H1 (cell line): Measurements from ENCODE around the gene ALPL. TPM values are rescaled to one million over a fixed set of nuclear protein-coding genes. Genes with fewer than 3 reads are reported as not detected.
A peak's percentile ranks its signal among the peaks of the same experiment; 100 is the strongest.

ENCODE experiments used
- CTCF ChIA-PET: fragments of 300-600 bp; sonication (Branson Sonifier 250); formaldehyde crosslinking; loops from one replicate; lab custom pipeline; 2021; ENCODE audit not compliant: partially characterized antibody; lab: Charles Lee
- POLR2A ChIA-PET: fragments of 300-600 bp; sonication (Branson Sonifier 250); formaldehyde crosslinking; loops from one replicate; lab custom pipeline; 2021; ENCODE audit warnings: inconsistent platforms; ENCODE audit not compliant: partially characterized antibody; lab: Charles Lee
- DNase-seq, 2 experiments: peaks; one replicate each; pipeline versions ENCODE4 v3.0.0 to v3.0.0-alpha.2; 2010 to 2022; ENCODE audit warnings: low spot score in 2 of 2, low read depth in 1 of 2, mixed read lengths in 1 of 2
- FAIRE-seq: peaks from 2 replicates; lab custom pipeline; 2011; peaks lifted over from hg19 to GRCh38; lab: Jason Lieb, UNC
- H2AFZ ChIP-seq: 2 replicates; pipeline ENCODE4 v1.8.1; 2012; ENCODE audit warnings: low read length, inconsistent platforms
- H2AK5ac ChIP-seq: 2 replicates; pipeline ENCODE4 v1.6.1; 2013; ENCODE audit warnings: low read depth, low read length
- H2BK120ac ChIP-seq: replicated peaks from 2 replicates; pipeline ENCODE3; 2013; ENCODE audit warnings: low read depth, low read length, inconsistent platforms
- H2BK12ac ChIP-seq: 2 replicates; pipeline ENCODE4 v1.6.1; 2013; ENCODE audit warnings: low read depth, low read length
- H2BK15ac ChIP-seq: 2 replicates; pipeline ENCODE4 v1.6.1; 2013; ENCODE audit warnings: low read length
- H2BK20ac ChIP-seq: 2 replicates; pipeline ENCODE4 v1.6.1; 2013; ENCODE audit warnings: low read length
- H2BK5ac ChIP-seq: 2 replicates; pipeline ENCODE4 v1.6.1; 2013; ENCODE audit warnings: low read depth, low read length
- H3K14ac ChIP-seq: 2 replicates; pipeline ENCODE4 v1.6.1; 2013; ENCODE audit warnings: inconsistent platforms; ENCODE audit not compliant: insufficient read length
- H3K18ac ChIP-seq: 2 replicates; pipeline ENCODE4 v1.6.1; 2013; ENCODE audit warnings: low read length; ENCODE audit errors: extremely low read depth
- H3K23ac ChIP-seq: 2 replicates; pipeline ENCODE4 v1.6.1; 2013; ENCODE audit warnings: inconsistent platforms; ENCODE audit not compliant: insufficient read length
- H3K23me2 ChIP-seq: 2 replicates; pipeline ENCODE4 v1.6.1; 2013; ENCODE audit warnings: low read depth, low read length
- H3K27ac ChIP-seq: 2 replicates; pipeline ENCODE4 v1.6.1; 2011; ENCODE audit warnings: low read depth, low read length, inconsistent platforms
- H3K27me3 ChIP-seq, 4 experiments: replicated peaks in 1 of 4; 1 replicate in 1 of 4; 2 replicates in 3 of 4; pipeline versions ENCODE4 v1.6.1 to v1.8.1; 2011 to 2013; ENCODE audit warnings: low read length in 3 of 4, mild to moderate bottlenecking in 3 of 4, inconsistent platforms in 2 of 4, mixed read lengths in 2 of 4, moderate library complexity in 1 of 4; ENCODE audit not compliant: control insufficient read depth in 3 of 4, insufficient read depth in 3 of 4; ENCODE audit errors: extremely low read depth in 1 of 4
- H3K36me3 ChIP-seq, 4 experiments: 2 replicates each; pipeline versions ENCODE4 v1.6.1 to v1.8.1; 2011 to 2013; ENCODE audit warnings: mild to moderate bottlenecking in 4 of 4, low read length in 3 of 4, moderate library complexity in 2 of 4, control low read depth in 1 of 4, inconsistent platforms in 1 of 4; ENCODE audit not compliant: insufficient read depth in 4 of 4, control insufficient read depth in 2 of 4
- H3K4ac ChIP-seq: replicated peaks from 2 replicates; pipeline ENCODE3; 2013; ENCODE audit warnings: low read length, low read depth, mixed read lengths, inconsistent platforms; ENCODE audit not compliant: insufficient read length
- H3K4me1 ChIP-seq, 4 experiments: replicated peaks in 1 of 4; 1 replicate in 1 of 4; 2 replicates in 3 of 4; pipeline versions ENCODE4 v1.6.1 to v1.8.1; 2011 to 2013; ENCODE audit warnings: low read length in 3 of 4, inconsistent platforms in 2 of 4, mixed read lengths in 1 of 4; ENCODE audit not compliant: insufficient read depth in 4 of 4, control insufficient read depth in 3 of 4
- H3K4me2 ChIP-seq, 2 experiments: 2 replicates each; pipeline versions ENCODE4 v1.6.1 to v1.8.1; 2011 to 2013; ENCODE audit warnings: low read depth in 2 of 2, low read length in 2 of 2, control low read depth in 1 of 2, inconsistent platforms in 1 of 2, mild to moderate bottlenecking in 1 of 2; ENCODE audit not compliant: insufficient read depth in 1 of 2
- H3K4me3 ChIP-seq, 4 experiments: fragments of 200-600, 300-600 bp in 1 of 4; sonication (generic), shearing (Covaris generic), sonication (Bioruptor Twin) in 1 of 4; 2 replicates each; pipeline versions ENCODE4 v1.5.1 to v1.8.1; 2011 to 2016; ENCODE audit warnings: low read length in 4 of 4, low read depth in 3 of 4, control low read depth in 2 of 4, inconsistent platforms in 2 of 4, mild to moderate bottlenecking in 2 of 4, mixed read lengths in 1 of 4, moderate library complexity in 1 of 4; ENCODE audit not compliant: insufficient read depth in 2 of 4; ENCODE audit errors: extremely low read depth in 1 of 4
- H3K56ac ChIP-seq: replicated peaks from 2 replicates; pipeline ENCODE3; 2013; ENCODE audit warnings: low read depth, mild to moderate bottlenecking, mixed read lengths, low read length, inconsistent platforms; ENCODE audit not compliant: insufficient read length
- H3K79me1 ChIP-seq: 2 replicates; pipeline ENCODE4 v1.6.1; 2013; ENCODE audit warnings: low read depth, low read length, control low read depth
- H3K79me2 ChIP-seq, 2 experiments: 2 replicates each; pipeline versions ENCODE4 v1.6.1 to v1.8.1; 2012 to 2013; ENCODE audit warnings: low read length in 2 of 2, mild to moderate bottlenecking in 2 of 2, inconsistent platforms in 1 of 2; ENCODE audit not compliant: insufficient read depth in 2 of 2, control insufficient read depth in 1 of 2
- H3K9ac ChIP-seq, 4 experiments: replicated peaks in 1 of 4; 1 replicate in 1 of 4; 2 replicates in 3 of 4; pipeline versions ENCODE4 v1.6.1 to v1.8.1; 2011 to 2013; ENCODE audit warnings: low read depth in 3 of 4, low read length in 3 of 4, control low read depth in 2 of 4, mild to moderate bottlenecking in 2 of 4, moderate library complexity in 2 of 4, inconsistent platforms in 1 of 4; ENCODE audit errors: extremely low read depth in 1 of 4
- H3K9me3 ChIP-seq, 2 experiments: 2 replicates each; pipeline versions ENCODE4 v1.6.1 to v1.8.1; 2012 to 2013; ENCODE audit warnings: mild to moderate bottlenecking in 2 of 2, moderate library complexity in 2 of 2, control low read depth in 1 of 2, inconsistent platforms in 1 of 2, low read depth in 1 of 2, low read length in 1 of 2, mixed read lengths in 1 of 2; ENCODE audit not compliant: insufficient read depth in 2 of 2
- H4K20me1 ChIP-seq, 2 experiments: replicated peaks in 1 of 2; 2 replicates each; pipeline versions ENCODE3 to v1.8.1; 2011 to 2013; ENCODE audit warnings: inconsistent platforms in 2 of 2, low read length in 2 of 2, mild to moderate bottlenecking in 1 of 2; ENCODE audit not compliant: insufficient read depth in 2 of 2, control insufficient read depth in 1 of 2
- H4K5ac ChIP-seq: 2 replicates; pipeline ENCODE4 v1.6.1; 2013; ENCODE audit warnings: low read length, low read depth, mixed read lengths, inconsistent platforms; ENCODE audit not compliant: insufficient read length
- H4K8ac ChIP-seq: 2 replicates; pipeline ENCODE4 v1.8.0; 2013; ENCODE audit warnings: mild to moderate bottlenecking, moderate library complexity, low read length, inconsistent platforms; ENCODE audit not compliant: insufficient read depth; ENCODE audit errors: extremely low read depth
- H4K91ac ChIP-seq: replicated peaks from 2 replicates; pipeline ENCODE3; 2013; ENCODE audit warnings: low read length, mixed read lengths, inconsistent platforms; ENCODE audit not compliant: insufficient read length
- EZH2 ChIP-seq: fragments of 200-600 bp; sonication (generic); IDR thresholded peaks from 2 replicates; pipeline ENCODE4 v1.7.1; 2012; ENCODE audit warnings: low read depth, mild to moderate bottlenecking, moderate library complexity, low read length, inconsistent platforms; ENCODE audit not compliant: severe bottlenecking
- JUN ChIP-seq: IDR thresholded peaks from 2 replicates; pipeline ENCODE4 v1.6.1; 2011; ENCODE audit warnings: low read depth, mild to moderate bottlenecking, improper control_type of control experiment, low read length
- JUND ChIP-seq: IDR thresholded peaks from 2 replicates; pipeline ENCODE4 v1.6.1; 2011; ENCODE audit warnings: mild to moderate bottlenecking, improper control_type of control experiment, low read length
- PHF8 ChIP-seq: fragments of 200-600 bp; sonication (generic); conservative IDR thresholded peaks from 2 replicates; pipeline ENCODE4 v1.7.1; 2012; ENCODE audit warnings: low read depth, mild to moderate bottlenecking, inconsistent platforms, low read length, moderate library complexity
- RFX5 ChIP-seq: IDR thresholded peaks from 2 replicates; pipeline ENCODE4 v1.6.1; 2011; ENCODE audit warnings: low read depth, low read length, improper control_type of control experiment, borderline replicate concordance
- SIRT6 ChIP-seq: IDR thresholded peaks from one replicate; pipeline ENCODE4 v1.7.1; 2012; ENCODE audit warnings: low read length, inconsistent platforms
- SIX5 ChIP-seq: IDR thresholded peaks from 2 replicates; pipeline ENCODE4 v1.6.1; 2011; ENCODE audit warnings: mild to moderate bottlenecking, low read depth, low read length
- TAF1 ChIP-seq: IDR thresholded peaks from 2 replicates; pipeline ENCODE4 v1.6.1; 2011; ENCODE audit warnings: mild to moderate bottlenecking, low read depth, low read length
- YY1 ChIP-seq: IDR thresholded peaks from 2 replicates; pipeline ENCODE4 v1.6.1; 2011; ENCODE audit warnings: low read depth, mild to moderate bottlenecking, low read length
- WGBS, 2 experiments: shearing (Covaris generic) in 1 of 2; methylation state at CpG; one replicate each; pipeline versions ENCODE4 v1.1.6 to v1.1.7; 2013 to 2015; ENCODE audit warnings: low lambda C conversion rate in 2 of 2, mixed read lengths in 2 of 2, inconsistent platforms in 1 of 2, low coverage in 1 of 2, missing lambda C conversion rate in 1 of 2; ENCODE audit not compliant: insufficient replicate concordance in 2 of 2, insufficient coverage in 1 of 2, insufficient read length in 1 of 2; ENCODE audit errors: extremely low coverage in 1 of 2, missing lambda C conversion rate in 1 of 2; 5-methylcytosine and 5-hydroxymethylcytosine counted together
- polyA plus RNA-seq, 7 experiments: library from polyadenylated mRNA; depleted of rRNA in 3 of 7; stranded (reverse) in 5 of 7; unstranded in 2 of 7; fragments of >200 nt in 5 of 7; fragments of 200-250 nt in 2 of 7; gene quantifications; 1 replicate in 5 of 7; 2 replicates in 1 of 7; 4 replicates in 1 of 7; pipeline versions ENCODE4 v1.2.1 to v1.2.3, GENCODE V29; 2011 to 2013; ENCODE audit warnings: missing spikeins in 2 of 7, mixed read lengths in 2 of 7
- total RNA-seq: library from RNA; stranded (reverse); fragmentation: NEBNext Ultra II Directional; extraction: Animal tissue kit (Norgen Biotek cat#: 25700); gene quantifications from 2 replicates; pipeline ENCODE4 v1.2.1, GENCODE V29; 2021
- TF ChIP-seq, protein P1 (sequence below): IDR thresholded peaks from 2 replicates; pipeline ENCODE4 v1.6.1; 2012; ENCODE audit warnings: inconsistent platforms
- TF ChIP-seq, protein P2 (sequence below): IDR thresholded peaks from 2 replicates; pipeline ENCODE4 v1.6.1; 2012; ENCODE audit warnings: inconsistent platforms

Gene ALPL
- total and polyA plus RNA-seq, 2 of the 8 experiments (the other 6 are each of a cell fraction or from before 2014, with no cell fraction given): 175 to 362 TPM

DNA sequence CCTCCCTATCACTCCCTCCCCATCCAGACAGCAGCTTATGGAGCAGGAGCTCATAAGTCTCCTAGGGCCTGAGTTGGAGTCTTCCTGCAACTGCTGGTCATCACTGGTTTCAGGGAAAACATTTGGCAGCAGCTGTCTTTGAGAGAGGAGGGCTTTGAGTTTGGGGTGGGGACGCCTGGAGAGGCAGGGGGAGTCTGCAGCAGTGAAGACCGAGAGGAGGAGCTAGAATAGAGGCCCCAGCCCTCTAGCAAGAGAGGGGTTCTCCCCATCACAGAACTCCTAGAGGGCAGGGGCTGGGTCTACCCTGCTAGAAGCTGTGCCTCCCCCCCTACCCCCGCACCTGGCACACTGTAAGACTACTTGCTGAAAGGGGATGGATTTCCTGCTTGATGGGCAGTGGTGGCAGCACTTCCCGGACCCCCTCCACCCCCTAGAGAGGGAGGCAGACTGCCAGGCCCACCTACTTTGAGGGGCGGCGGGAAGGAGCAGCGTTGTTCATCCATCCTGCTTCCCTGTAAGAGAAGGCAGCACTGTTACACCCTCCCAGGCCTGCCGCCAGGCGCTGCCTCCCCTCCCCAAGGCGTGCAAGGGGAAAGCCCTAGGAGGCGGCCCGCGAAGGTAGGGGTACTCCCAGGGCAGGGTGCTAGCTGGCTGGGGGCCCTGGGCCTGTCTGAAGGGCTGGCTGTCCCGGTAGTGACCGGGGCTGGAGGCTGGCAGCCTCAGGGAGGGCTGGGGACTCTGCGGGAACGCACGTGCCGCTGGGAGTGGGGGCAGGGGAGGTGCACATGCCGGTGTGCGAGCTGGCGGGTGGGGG, 109.5 kb downstream of the ALPL start:
- peak overlapping the region; percentile 9 to 50; a peak in 2 of 4 replicates for H3K4me2 ChIP-seq
- H2BK20ac ChIP-seq: no peak overlapping the region
- no peak for FAIRE-seq
- H3K23me2 ChIP-seq: peaks cover 3% of the 10 kb centered on the region
- no peak overlapping the region for H4K5ac ChIP-seq
- H4K8ac ChIP-seq: peak overlapping the region; percentile 45; the same call in 1 of the 2 replicates
- peak overlapping the region; percentile 66; the same call in 1 of the 2 replicates for H2BK5ac ChIP-seq
- no peak overlapping the region for H3K4ac ChIP-seq
- H4K20me1 ChIP-seq: peaks cover 3 to 13% of the 10 kb centered on the region in 2 experiments
- H3K79me1 ChIP-seq: no peaks in the 10 kb centered on the region
- no peaks in the 10 kb centered on the region for H3K79me2 ChIP-seq
- H3K4me3 ChIP-seq: peak overlapping the region in 1 of 4 experiments; percentile 40; a peak in 2 of 8 replicates
- no peak overlapping the region for H3K14ac ChIP-seq
- DNase-seq: peak in 1 of 2 experiments; percentile 72
- no peak overlapping the region for H3K56ac ChIP-seq
- H3K36me3 ChIP-seq: no peaks in the 10 kb centered on the region
- peak overlapping the region; percentile 83 for H3K18ac ChIP-seq
- 44% methylated on average over 20 of the region's 22 CpGs; no CpG with 5 or more reads in 1 of the 2 experiments for WGBS, 2 experiments
- peak overlapping the region; percentile 61 for H2BK15ac ChIP-seq
- no peak overlapping the region for H3K27ac ChIP-seq
- H3K9me3 ChIP-seq: no peaks in the 10 kb centered on the region
- H2AK5ac ChIP-seq: no peak overlapping the region
- 0 out of 2 replicates have a peak overlapping the region, but pooled peaks have one; percentile 27 for H2BK12ac ChIP-seq
- no peak overlapping the region for H3K9ac ChIP-seq
- H3K23ac ChIP-seq: no peak overlapping the region
- peak overlapping the region; percentile 5 for H4K91ac ChIP-seq
- H3K27me3 ChIP-seq: peaks cover 0 to 26% (median 13%) of the 10 kb centered on the region in 4 experiments; a peak in 5 of 7 replicates
- POLR2A ChIA-PET: interaction anchor here (1.5 kb wide), 1 partner anchor 10 kb away, joined by 3 read pairs; no protein-coding TSS in a partner anchor
- no peak overlapping the region for H2BK120ac ChIP-seq
- peaks cover 0 to 23% (median 17%) of the 10 kb centered on the region in 4 experiments; a peak in 6 of 7 replicates for H3K4me1 ChIP-seq
- CTCF ChIA-PET: interaction anchor here (1.0 to 2.0 kb wide), 5 partner anchors 9 to 387 kb away, joined by 3 to 7 read pairs (median 4); no protein-coding TSS in a partner anchor
- H2AFZ ChIP-seq: no peak overlapping the region; the same call in 1 of the 2 replicates
- TF ChIP-seq, protein P1, sequence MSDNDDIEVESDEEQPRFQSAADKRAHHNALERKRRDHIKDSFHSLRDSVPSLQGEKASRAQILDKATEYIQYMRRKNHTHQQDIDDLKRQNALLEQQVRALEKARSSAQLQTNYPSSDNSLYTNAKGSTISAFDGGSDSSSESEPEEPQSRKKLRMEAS: peak; percentile 83
- TF ChIP-seq EZH2 (no peak), JUND (no peak), RFX5 (no peak), YY1 (no peak), TAF1 (no peak), PHF8 (no peak), SIRT6 (no peak), JUN (no peak), SIX5 (no peak)
- TF ChIP-seq, protein P2, sequence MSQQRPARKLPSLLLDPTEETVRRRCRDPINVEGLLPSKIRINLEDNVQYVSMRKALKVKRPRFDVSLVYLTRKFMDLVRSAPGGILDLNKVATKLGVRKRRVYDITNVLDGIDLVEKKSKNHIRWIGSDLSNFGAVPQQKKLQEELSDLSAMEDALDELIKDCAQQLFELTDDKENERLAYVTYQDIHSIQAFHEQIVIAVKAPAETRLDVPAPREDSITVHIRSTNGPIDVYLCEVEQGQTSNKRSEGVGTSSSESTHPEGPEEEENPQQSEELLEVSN: peak; percentile 51; the same call in 1 of the 2 replicates
